Measurements from ENCODE around the gene SERPINF2. TPM values are rescaled to one million over a fixed set of nuclear protein-coding genes. Genes with fewer than 3 reads are reported as not detected.

The SERPINF2 gene
- polyA plus RNA-seq, 1 of the 3 experiments (the other 2 are of a cell fraction): 0.26 TPM

DNA sequence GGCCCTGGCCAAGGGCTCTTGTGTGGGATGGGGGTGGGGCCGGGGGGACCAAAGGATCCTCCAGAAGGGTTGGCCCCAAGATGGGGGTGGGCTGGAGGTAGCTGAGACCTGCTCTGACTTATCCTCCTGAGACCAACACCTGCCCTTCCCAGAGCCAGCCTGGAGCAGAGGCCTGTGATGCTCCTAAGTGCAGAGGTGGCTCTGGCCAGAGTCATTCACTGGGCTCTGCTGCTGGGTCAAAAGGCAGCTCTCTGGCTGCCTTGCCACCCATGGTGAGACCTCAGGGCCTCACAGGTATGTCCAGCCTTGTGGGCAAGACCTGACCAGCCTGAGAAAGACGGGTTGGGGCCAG, 393 bp downstream of the SERPINF2 start:
- CTCF ChIA-PET: no interaction called here
- no peak for TF ChIP-seq NFIC (IDR thresholded peaks at IDR 0.05; ENCODE audit: borderline replicate concordance)
- TF ChIP-seq EP300 (IDR thresholded peaks at IDR 0.05; ENCODE audit: borderline replicate concordance in 1 of 2, low read depth in 1 of 2, low read length in 1 of 2): no peak
- no peak for TF ChIP-seq GABPA (IDR thresholded peaks at IDR 0.05; ENCODE audit: low read depth)
- TF ChIP-seq FOXJ3 (CRISPR knock-in tag; IDR thresholded peaks at IDR 0.05): no peak
- TF ChIP-seq TEAD4 (IDR thresholded peaks at IDR 0.05; ENCODE audit: borderline replicate concordance, insufficient read depth): no peak
- TF ChIP-seq, protein P1, sequence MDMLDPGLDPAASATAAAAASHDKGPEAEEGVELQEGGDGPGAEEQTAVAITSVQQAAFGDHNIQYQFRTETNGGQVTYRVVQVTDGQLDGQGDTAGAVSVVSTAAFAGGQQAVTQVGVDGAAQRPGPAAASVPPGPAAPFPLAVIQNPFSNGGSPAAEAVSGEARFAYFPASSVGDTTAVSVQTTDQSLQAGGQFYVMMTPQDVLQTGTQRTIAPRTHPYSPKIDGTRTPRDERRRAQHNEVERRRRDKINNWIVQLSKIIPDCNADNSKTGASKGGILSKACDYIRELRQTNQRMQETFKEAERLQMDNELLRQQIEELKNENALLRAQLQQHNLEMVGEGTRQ (IDR thresholded peaks at IDR 0.05; ENCODE audit: borderline replicate concordance, low read depth, low read length): no peak
- TF ChIP-seq FOSL2 (IDR thresholded peaks at IDR 0.05; ENCODE audit: borderline replicate concordance, low read depth): no peak
- TF ChIP-seq MEF2A (IDR thresholded peaks at IDR 0.05; ENCODE audit: borderline replicate concordance, low read depth): no peak
- no peak for TF ChIP-seq MXI1 (IDR thresholded peaks at IDR 0.05; ENCODE audit: low read depth, low read length)
- TF ChIP-seq ELF1 (IDR thresholded peaks at IDR 0.05): no peak
- TF ChIP-seq, protein P2, sequence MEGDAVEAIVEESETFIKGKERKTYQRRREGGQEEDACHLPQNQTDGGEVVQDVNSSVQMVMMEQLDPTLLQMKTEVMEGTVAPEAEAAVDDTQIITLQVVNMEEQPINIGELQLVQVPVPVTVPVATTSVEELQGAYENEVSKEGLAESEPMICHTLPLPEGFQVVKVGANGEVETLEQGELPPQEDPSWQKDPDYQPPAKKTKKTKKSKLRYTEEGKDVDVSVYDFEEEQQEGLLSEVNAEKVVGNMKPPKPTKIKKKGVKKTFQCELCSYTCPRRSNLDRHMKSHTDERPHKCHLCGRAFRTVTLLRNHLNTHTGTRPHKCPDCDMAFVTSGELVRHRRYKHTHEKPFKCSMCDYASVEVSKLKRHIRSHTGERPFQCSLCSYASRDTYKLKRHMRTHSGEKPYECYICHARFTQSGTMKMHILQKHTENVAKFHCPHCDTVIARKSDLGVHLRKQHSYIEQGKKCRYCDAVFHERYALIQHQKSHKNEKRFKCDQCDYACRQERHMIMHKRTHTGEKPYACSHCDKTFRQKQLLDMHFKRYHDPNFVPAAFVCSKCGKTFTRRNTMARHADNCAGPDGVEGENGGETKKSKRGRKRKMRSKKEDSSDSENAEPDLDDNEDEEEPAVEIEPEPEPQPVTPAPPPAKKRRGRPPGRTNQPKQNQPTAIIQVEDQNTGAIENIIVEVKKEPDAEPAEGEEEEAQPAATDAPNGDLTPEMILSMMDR (IDR thresholded peaks at IDR 0.05): no peak
- TF ChIP-seq, protein P3, sequence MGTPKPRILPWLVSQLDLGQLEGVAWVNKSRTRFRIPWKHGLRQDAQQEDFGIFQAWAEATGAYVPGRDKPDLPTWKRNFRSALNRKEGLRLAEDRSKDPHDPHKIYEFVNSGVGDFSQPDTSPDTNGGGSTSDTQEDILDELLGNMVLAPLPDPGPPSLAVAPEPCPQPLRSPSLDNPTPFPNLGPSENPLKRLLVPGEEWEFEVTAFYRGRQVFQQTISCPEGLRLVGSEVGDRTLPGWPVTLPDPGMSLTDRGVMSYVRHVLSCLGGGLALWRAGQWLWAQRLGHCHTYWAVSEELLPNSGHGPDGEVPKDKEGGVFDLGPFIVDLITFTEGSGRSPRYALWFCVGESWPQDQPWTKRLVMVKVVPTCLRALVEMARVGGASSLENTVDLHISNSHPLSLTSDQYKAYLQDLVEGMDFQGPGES (IDR thresholded peaks at IDR 0.05; ENCODE audit: low read depth, low read length): no peak

More for the DNA sequence above, 393 bp downstream of the SERPINF2 start:
- no peaks in the 10 kb centered on the region for H3K9me2 ChIP-seq
- no peaks in the 10 kb centered on the region for H3K27me3 ChIP-seq (ENCODE audit: insufficient read depth)
- no peak overlapping the region for H2AFZ ChIP-seq (ENCODE audit: low read depth)
- no peaks in the 10 kb centered on the region for H3F3A ChIP-seq (replicated peaks; ENCODE audit: insufficient read depth)
- H3K4me1 ChIP-seq (ENCODE audit: control insufficient read depth in 1 of 2, insufficient read depth in 2 of 2, low read depth in 1 of 2, low read length in 1 of 2): peaks cover 0 to 3% of the 10 kb centered on the region in 2 experiments; a peak in 1 of 4 replicates
- 80% methylated on average over 1 of the region's 2 CpGs for WGBS (ENCODE audit: low lambda C conversion rate)
- POLR2A ChIA-PET: no interaction called here
- H3K27ac ChIP-seq (ENCODE audit: low read depth in 2 of 2, low read length in 1 of 2): no peak overlapping the region
- no peaks in the 10 kb centered on the region for H4K20me1 ChIP-seq (ENCODE audit: insufficient read depth)
- H3K4me2 ChIP-seq: no peak overlapping the region
- peak; percentile 14 for DNase-seq
- no peaks in the 10 kb centered on the region for H3K9me3 ChIP-seq
- H3K9ac ChIP-seq: no peak overlapping the region
- no peaks in the 10 kb centered on the region for H3K79me2 ChIP-seq (ENCODE audit: insufficient read depth)
- H3K4me3 ChIP-seq (ENCODE audit: low read depth in 2 of 2, low read length in 1 of 2): no peak overlapping the region
- no peaks in the 10 kb centered on the region for H3K36me3 ChIP-seq (replicated peaks in 1 of 2; ENCODE audit: control insufficient read depth in 1 of 2, insufficient read depth in 2 of 2, low read length in 1 of 2)
